Liver (tissue), 3 donors: ENCODE results near the gene SASH1.

Source experiments
- CTCF ChIP-seq: fragments of 150-350 bp; IDR thresholded peaks from 2 replicates; pipeline ENCODE4 v1.5.1; 2017; ENCODE audit warnings: improper control_type of control experiment, low read depth, low read length; ENCODE audit not compliant: missing input control
- FOXA1 ChIP-seq: IDR thresholded peaks from 2 replicates; pipeline ENCODE4 v1.6.1; 2016; ENCODE audit warnings: antibody characterized with exemption
- HNF4A ChIP-seq, 2 donors: conservative IDR thresholded peaks; 2 replicates each; pipeline ENCODE4 v1.6.1; 2016; ENCODE audit warnings: antibody characterized with exemption in 2 of 2, mild to moderate bottlenecking in 2 of 2
- JUND ChIP-seq, 2 donors: IDR thresholded peaks; 2 replicates each; pipeline ENCODE4 v1.6.1; 2016; ENCODE audit warnings: antibody characterized with exemption in 2 of 2
- SP1 ChIP-seq: IDR thresholded peaks from 2 replicates; pipeline ENCODE4 v1.6.1; 2018; ENCODE audit warnings: antibody characterized with exemption, mild to moderate bottlenecking
- TAF1 ChIP-seq: conservative IDR thresholded peaks from 2 replicates; pipeline ENCODE4 v1.6.1; 2016; ENCODE audit warnings: antibody characterized with exemption, mild to moderate bottlenecking
- YY1 ChIP-seq: IDR thresholded peaks from 2 replicates; pipeline ENCODE4 v1.6.1; 2016; ENCODE audit warnings: antibody characterized with exemption, mild to moderate bottlenecking
- ZBTB33 ChIP-seq: IDR thresholded peaks from 2 replicates; pipeline ENCODE4 v1.6.1; 2016; ENCODE audit warnings: antibody characterized with exemption
- TF ChIP-seq, protein P1 (sequence below): IDR thresholded peaks from 2 replicates; pipeline ENCODE4 v1.6.1; 2016; ENCODE audit warnings: antibody characterized with exemption
- TF ChIP-seq, protein P2 (sequence below): IDR thresholded peaks from 2 replicates; pipeline ENCODE4 v1.6.1; 2016; ENCODE audit warnings: antibody characterized with exemption, mild to moderate bottlenecking
- donor health status: healthy.
- donor health status: healthy.

DNA sequence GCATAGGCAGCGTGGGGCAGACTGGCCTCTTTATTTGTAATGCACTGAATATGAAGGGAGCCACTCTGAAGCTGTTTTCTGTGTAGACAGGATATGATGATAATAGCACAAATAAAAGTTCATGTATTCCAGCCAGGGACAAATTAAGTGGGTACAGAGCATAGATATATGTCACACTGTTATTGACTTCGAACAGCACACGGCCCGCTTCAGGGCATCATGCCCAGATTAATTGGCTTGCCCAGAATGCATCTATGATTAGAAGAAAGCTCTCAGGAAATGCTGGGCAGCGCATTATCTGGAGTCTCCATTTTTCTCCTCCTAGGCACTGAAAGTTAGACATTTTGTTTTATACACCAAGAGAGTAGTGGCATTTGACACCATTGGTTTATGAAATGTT is 26.3 kb upstream of the SASH1 start:
- no peak for TF ChIP-seq CTCF
- no peak for TF ChIP-seq HNF4A (conservative IDR thresholded peaks at IDR 0.05)
- no peak for TF ChIP-seq YY1
- TF ChIP-seq, protein P1, sequence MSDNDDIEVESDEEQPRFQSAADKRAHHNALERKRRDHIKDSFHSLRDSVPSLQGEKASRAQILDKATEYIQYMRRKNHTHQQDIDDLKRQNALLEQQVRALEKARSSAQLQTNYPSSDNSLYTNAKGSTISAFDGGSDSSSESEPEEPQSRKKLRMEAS = no peak
- TF ChIP-seq ZBTB33 = no peak
- TF ChIP-seq FOXA1 = no peak
- no peak for TF ChIP-seq SP1
- TF ChIP-seq, protein P2, sequence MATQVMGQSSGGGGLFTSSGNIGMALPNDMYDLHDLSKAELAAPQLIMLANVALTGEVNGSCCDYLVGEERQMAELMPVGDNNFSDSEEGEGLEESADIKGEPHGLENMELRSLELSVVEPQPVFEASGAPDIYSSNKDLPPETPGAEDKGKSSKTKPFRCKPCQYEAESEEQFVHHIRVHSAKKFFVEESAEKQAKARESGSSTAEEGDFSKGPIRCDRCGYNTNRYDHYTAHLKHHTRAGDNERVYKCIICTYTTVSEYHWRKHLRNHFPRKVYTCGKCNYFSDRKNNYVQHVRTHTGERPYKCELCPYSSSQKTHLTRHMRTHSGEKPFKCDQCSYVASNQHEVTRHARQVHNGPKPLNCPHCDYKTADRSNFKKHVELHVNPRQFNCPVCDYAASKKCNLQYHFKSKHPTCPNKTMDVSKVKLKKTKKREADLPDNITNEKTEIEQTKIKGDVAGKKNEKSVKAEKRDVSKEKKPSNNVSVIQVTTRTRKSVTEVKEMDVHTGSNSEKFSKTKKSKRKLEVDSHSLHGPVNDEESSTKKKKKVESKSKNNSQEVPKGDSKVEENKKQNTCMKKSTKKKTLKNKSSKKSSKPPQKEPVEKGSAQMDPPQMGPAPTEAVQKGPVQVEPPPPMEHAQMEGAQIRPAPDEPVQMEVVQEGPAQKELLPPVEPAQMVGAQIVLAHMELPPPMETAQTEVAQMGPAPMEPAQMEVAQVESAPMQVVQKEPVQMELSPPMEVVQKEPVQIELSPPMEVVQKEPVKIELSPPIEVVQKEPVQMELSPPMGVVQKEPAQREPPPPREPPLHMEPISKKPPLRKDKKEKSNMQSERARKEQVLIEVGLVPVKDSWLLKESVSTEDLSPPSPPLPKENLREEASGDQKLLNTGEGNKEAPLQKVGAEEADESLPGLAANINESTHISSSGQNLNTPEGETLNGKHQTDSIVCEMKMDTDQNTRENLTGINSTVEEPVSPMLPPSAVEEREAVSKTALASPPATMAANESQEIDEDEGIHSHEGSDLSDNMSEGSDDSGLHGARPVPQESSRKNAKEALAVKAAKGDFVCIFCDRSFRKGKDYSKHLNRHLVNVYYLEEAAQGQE = no peak
- TF ChIP-seq JUND (IDR thresholded peaks at IDR 0.05) = no peak
- TF ChIP-seq TAF1 = no peak
